IPS-18a (cell line): ENCODE data around the gene TMPRSS7.
"Not testable (repeated sequence)": the region's sequence is repeated elsewhere in the genome, so short reads cannot be mapped to it uniquely, and the experiment has no call there.

Source experiments
- H3K27ac ChIP-seq: one replicate; pipeline ENCODE4 v1.5.1; 2013; ENCODE audit warnings: low read length
- H3K27me3 ChIP-seq: one replicate; pipeline ENCODE4 v1.6.1; 2013; ENCODE audit warnings: mild to moderate bottlenecking, low read length; ENCODE audit not compliant: control insufficient read depth, insufficient read depth
- H3K36me3 ChIP-seq: one replicate; pipeline ENCODE4 v1.6.1; 2013; ENCODE audit warnings: low read depth, low read length; ENCODE audit not compliant: control insufficient read depth
- H3K4me1 ChIP-seq: one replicate; pipeline ENCODE4 v1.6.1; 2013; ENCODE audit warnings: low read depth, low read length; ENCODE audit not compliant: control insufficient read depth
- H3K4me3 ChIP-seq: one replicate; pipeline ENCODE4 v1.5.1; 2013; ENCODE audit warnings: low read length
- H3K9ac ChIP-seq: one replicate; pipeline ENCODE4 v1.6.1; 2013; ENCODE audit warnings: mild to moderate bottlenecking, low read length, moderate library complexity
- H3K9me3 ChIP-seq: one replicate; pipeline ENCODE4 v1.6.1; 2013; ENCODE audit warnings: low read depth, low read length; ENCODE audit not compliant: control insufficient read depth

TMPRSS7 gene

GRCh38 chr3:112013058-112013783 is 21.3 kb upstream of the TMPRSS7 start:
- Histone ChIP-seq H3K4me3 (no peak overlapping the region), H3K9me3 (no peaks in the 10 kb centered on the region), H3K4me1 (no peaks in the 10 kb centered on the region), H3K27ac (no peak overlapping the region), H3K9ac (no peak overlapping the region), H3K27me3 (no peaks in the 10 kb centered on the region), H3K36me3 (peaks cover 6% of the 10 kb centered on the region)

DNA sequence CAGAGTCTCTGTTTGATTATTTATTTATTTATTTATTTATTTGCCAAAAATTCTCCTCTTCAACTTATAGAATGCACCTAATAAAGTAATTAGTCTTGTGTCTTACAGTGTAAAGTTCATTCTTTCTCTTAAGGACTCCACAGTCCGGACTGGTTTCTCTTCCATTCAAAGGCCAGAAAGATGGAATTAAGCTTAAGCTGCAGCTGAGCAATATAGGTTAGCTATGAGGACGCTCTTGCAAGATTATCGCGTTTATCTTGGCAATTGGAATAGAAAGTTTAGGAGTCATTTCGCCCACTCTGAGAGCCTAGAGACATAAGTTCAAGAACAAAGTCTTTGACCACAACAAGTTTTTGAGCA is 20.8 kb upstream of the TMPRSS7 start:
- Histone ChIP-seq H3K9me3 (no peaks in the 10 kb centered on the region), H3K4me1 (no peaks in the 10 kb centered on the region), H3K27ac (no peak overlapping the region), H3K4me3 (no peak overlapping the region), H3K36me3 (peaks cover 6% of the 10 kb centered on the region), H3K9ac (no peak overlapping the region), H3K27me3 (no peaks in the 10 kb centered on the region)

- no peak overlapping the region for H3K27ac ChIP-seq
- H3K4me3 ChIP-seq = no peak overlapping the region
- no peaks in the 10 kb centered on the region for H3K27me3 ChIP-seq
- H3K4me1 ChIP-seq = no peaks in the 10 kb centered on the region
- no peaks in the 10 kb centered on the region for H3K36me3 ChIP-seq
- H3K9me3 ChIP-seq = no peaks in the 10 kb centered on the region
- no peak overlapping the region for H3K9ac ChIP-seq
Observed at GRCh38 chr3:112017091-112017490, 17.4 kb upstream of the TMPRSS7 start.

DNA sequence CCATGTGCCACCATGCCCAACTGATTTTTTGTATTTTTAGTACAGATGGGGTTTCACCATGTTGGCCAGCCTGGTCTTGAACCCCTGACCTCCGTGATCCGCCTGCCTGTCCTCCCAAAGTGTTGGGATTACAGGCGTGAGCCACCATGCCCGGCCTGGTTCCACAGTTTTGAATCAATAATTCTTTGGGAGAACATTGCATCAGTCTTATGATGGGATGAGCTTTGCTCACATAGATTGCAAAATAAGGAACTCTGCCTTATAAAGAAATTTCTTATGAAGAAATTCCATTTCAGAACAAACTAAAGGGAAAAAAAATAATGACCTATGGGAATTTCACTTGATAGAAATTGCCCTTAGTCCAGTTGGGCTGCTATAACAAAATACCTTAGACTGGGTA is 15.8 kb upstream of the TMPRSS7 start:
- no peaks in the 10 kb centered on the region for H3K4me1 ChIP-seq
- no peak overlapping the region for H3K9ac ChIP-seq
- no peak overlapping the region for H3K27ac ChIP-seq
- no peaks in the 10 kb centered on the region for H3K9me3 ChIP-seq
- no peak overlapping the region for H3K4me3 ChIP-seq
- H3K27me3 ChIP-seq = no peaks in the 10 kb centered on the region
- no peaks in the 10 kb centered on the region for H3K36me3 ChIP-seq

GRCh38 chr3:112019716-112020115 is 14.8 kb upstream of the TMPRSS7 start:
- Histone ChIP-seq H3K4me1 (no peaks in the 10 kb centered on the region), H3K4me3 (no peak overlapping the region), H3K9me3 (no peaks in the 10 kb centered on the region), H3K9ac (no peak overlapping the region), H3K27ac (no peak overlapping the region), H3K36me3 (no peaks in the 10 kb centered on the region), H3K27me3 (no peaks in the 10 kb centered on the region)

DNA sequence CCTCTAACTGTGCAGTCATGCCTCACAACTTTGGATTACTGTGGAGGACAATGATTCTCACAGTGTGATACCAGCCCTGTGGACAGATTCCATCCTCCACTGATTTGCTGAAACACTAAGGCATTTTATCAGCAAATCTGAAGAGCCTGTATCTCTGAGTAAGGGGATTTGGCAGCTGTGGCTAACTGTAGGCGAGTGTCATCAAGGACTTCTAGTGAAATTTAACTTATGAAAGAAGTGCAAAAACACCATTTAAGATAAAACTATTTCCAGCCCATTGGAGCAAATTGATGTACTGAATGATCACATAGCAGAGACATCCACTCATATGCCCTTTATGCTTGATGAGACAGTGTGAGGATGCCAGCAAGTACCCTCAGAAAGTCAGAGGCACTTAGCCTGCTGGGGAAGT is 13.9 kb upstream of the TMPRSS7 start:
- no peak overlapping the region for H3K9ac ChIP-seq

DNA sequence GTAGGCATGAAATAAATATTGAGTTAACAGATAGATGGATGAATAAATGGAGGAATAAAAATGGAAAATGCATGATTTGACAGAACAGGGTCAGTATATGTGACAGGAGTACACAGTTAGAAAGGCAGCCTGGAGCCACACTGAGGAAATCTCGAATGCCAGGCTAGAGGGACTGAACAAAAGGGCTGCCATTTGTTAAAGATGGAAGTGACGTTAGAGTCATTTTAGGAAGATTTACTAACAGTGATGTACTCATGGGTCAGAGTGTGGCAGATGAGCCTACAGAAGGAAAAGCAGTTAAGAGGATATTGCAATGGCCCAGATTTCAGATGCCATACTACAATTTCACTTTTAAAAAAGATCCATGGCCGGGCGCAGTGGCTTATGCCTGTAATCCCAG is 7.4 kb upstream of the TMPRSS7 start:
- no peaks in the 10 kb centered on the region for H3K9me3 ChIP-seq
- no peak overlapping the region for H3K27ac ChIP-seq
- H3K36me3 ChIP-seq = no peaks in the 10 kb centered on the region
- no peak overlapping the region for H3K9ac ChIP-seq
- H3K27me3 ChIP-seq = no peaks in the 10 kb centered on the region
- no peak overlapping the region for H3K4me3 ChIP-seq
- no peaks in the 10 kb centered on the region for H3K4me1 ChIP-seq

More for the DNA sequence above, 13.9 kb upstream of the TMPRSS7 start:
- no peaks in the 10 kb centered on the region for H3K27me3 ChIP-seq
- no peak overlapping the region for H3K4me3 ChIP-seq
- no peaks in the 10 kb centered on the region for H3K9me3 ChIP-seq
- H3K36me3 ChIP-seq = no peaks in the 10 kb centered on the region
- H3K27ac ChIP-seq = no peak overlapping the region
- no peaks in the 10 kb centered on the region for H3K4me1 ChIP-seq

DNA sequence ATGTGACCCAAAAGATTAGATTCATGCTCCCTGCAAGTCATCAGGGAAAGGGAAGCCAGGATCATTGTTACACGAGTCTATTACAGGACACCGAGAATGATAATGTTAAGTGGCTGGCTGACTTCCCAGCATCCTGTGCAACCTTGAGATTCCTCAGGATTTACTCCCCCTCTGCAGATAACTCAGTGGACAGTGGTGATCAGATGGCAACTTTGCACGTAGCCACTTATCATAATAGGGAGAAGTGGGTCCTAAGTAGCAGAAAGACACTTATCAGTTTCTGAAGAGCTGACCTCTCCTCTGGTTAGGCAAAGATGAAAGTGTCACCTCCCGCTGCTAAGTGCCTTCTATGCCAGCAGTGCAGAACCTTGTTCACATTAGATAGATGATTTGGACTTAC is 6.7 kb upstream of the TMPRSS7 start:
- no peaks in the 10 kb centered on the region for H3K4me1 ChIP-seq
- no peak overlapping the region for H3K9ac ChIP-seq
- H3K27ac ChIP-seq = no peak overlapping the region
- no peaks in the 10 kb centered on the region for H3K9me3 ChIP-seq
- H3K36me3 ChIP-seq = no peaks in the 10 kb centered on the region
- no peak overlapping the region for H3K4me3 ChIP-seq
- no peaks in the 10 kb centered on the region for H3K27me3 ChIP-seq

DNA sequence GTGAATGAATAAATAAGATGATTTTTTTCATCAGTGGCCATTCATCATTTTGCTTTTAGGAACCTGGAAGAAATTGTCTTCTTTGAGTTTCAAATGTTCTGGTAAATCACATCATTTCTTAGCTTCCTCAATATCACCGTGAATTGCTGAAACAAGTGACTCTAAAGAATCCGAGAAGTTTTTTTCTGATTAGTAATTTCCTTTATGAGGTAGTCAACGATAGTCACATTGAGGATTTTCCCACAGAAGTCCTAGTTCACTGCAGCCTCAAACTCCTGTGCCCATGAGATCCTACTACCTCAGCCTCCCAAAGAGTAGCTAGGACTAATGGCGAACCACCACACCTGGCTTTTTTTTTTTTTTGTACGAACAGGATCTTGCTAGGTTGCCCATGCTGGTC is 3.6 kb upstream of the TMPRSS7 start:
- H3K9me3 ChIP-seq = no peaks in the 10 kb centered on the region
- no peaks in the 10 kb centered on the region for H3K36me3 ChIP-seq
- H3K4me1 ChIP-seq = no peaks in the 10 kb centered on the region
- no peak overlapping the region for H3K4me3 ChIP-seq
- no peak overlapping the region for H3K27ac ChIP-seq
- no peaks in the 10 kb centered on the region for H3K27me3 ChIP-seq
- no peak overlapping the region for H3K9ac ChIP-seq

DNA sequence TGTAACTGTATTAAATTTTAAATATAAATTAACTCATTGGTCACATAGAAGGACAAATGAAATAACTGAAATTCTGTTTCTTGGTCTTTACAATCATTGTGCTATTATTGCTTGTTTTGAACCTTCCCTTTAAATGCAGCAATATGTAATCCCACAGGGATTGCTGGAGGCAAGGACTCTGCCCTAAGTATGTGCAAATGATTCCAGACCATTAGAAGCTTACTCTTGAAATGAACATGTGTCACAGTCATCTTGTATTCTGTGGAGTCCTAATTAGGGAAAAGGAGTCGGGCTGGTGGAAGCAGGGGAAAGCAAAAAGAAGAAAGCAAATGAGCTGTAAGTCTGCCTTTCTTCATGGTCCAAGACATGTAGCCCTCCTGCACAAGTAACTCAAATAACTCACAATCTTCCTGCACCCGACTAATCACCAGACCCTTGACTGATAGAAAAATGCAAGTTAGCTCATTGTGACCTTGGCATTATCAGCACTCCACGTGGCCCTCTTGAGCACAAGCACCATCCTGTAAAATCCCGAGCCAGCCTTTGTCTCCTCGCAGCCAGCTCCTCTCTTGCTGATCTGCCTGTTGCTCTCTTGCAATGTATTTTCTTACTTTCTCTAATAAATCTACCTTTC is 2.3 kb upstream of the TMPRSS7 start:
- H3K9ac ChIP-seq = no peak overlapping the region
- peaks cover 5% of the 10 kb centered on the region for H3K9me3 ChIP-seq
- no peaks in the 10 kb centered on the region for H3K27me3 ChIP-seq
- H3K4me3 ChIP-seq = no peak overlapping the region
- H3K36me3 ChIP-seq = no peaks in the 10 kb centered on the region
- no peak overlapping the region for H3K27ac ChIP-seq
- no peaks in the 10 kb centered on the region for H3K4me1 ChIP-seq

DNA sequence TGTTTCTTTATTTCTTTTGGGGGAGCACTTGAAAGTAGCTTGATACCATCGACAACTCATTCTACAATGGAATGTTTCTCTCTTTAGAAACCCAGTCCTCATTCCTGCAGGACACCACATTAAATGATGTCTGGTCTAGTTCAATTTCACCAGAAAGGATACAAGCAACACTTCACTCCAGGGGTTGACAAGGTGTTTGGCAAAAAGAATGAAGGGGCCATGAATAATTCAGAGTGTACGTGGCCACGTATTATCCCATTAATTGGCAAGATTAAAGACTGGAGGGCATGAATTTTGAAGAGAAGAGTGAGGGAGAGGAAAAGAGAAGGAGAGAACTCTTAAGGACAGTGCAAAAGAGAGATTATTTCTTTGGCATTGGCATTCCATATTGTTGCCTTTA is 705 bp downstream of the TMPRSS7 start:
- H3K27me3 ChIP-seq = no peaks in the 10 kb centered on the region
- no peak overlapping the region for H3K27ac ChIP-seq
- peaks cover 5% of the 10 kb centered on the region for H3K9me3 ChIP-seq
- no peaks in the 10 kb centered on the region for H3K4me1 ChIP-seq
- H3K9ac ChIP-seq = no peak overlapping the region
- H3K36me3 ChIP-seq = no peaks in the 10 kb centered on the region
- no peak overlapping the region for H3K4me3 ChIP-seq

DNA sequence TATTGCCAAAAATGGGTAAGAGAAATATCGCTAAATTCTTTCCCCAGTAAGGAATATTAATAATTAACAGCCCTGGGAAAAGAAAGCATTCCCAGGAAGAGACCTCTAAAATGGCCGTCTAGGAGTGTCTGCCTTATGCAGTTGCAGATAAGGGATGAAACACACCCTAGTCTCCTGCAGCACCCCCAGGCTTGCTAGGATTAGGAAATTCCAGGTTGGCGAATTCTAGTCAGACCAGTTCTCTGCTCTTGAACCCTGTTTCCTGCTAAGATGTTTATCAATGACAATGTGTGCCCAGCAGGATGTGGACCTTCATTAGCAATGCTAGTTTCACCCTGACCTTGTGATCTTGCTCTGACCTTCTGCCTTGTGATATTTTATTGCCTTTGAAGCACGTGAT is 2.7 kb downstream of the TMPRSS7 start:
- H3K27ac ChIP-seq = not testable (repeated sequence)

More for the DNA sequence above, 2.7 kb downstream of the TMPRSS7 start:
- H3K4me3 ChIP-seq, H3K4me1 ChIP-seq, H3K9me3 ChIP-seq, H3K27me3 ChIP-seq, H3K9ac ChIP-seq, H3K36me3 ChIP-seq: not testable (repeated sequence)
